Kidney tubule cell (primary cell): ENCODE results near the gene ALDH18A1.

Experiments
- DNase-seq: peaks from one replicate; pipeline ENCODE4 v3.0.0-alpha.2; 2018; ENCODE audit warnings: low spot score

Gene ALDH18A1

GRCh38 chr10:95579292-95579691 is 77.2 kb downstream of the ALDH18A1 start:
- DNase-seq: no peak

GRCh38 chr10:95578619-95579018 is 77.9 kb downstream of the ALDH18A1 start:
- no peak for DNase-seq

GRCh38 chr10:95574649-95575365 is 81.7 kb downstream of the ALDH18A1 start:
- no peak for DNase-seq

- DNase-seq: peak; percentile 9
Measured at GRCh38 chr10:95573964-95574604, 82.4 kb downstream of the ALDH18A1 start.

GRCh38 chr10:95573527-95573926 is 83.0 kb downstream of the ALDH18A1 start:
- DNase-seq: no peak

GRCh38 chr10:95572131-95572820 is 84.2 kb downstream of the ALDH18A1 start:
- no peak for DNase-seq

- DNase-seq: no peak
Measured at GRCh38 chr10:95571390-95571789, 85.1 kb downstream of the ALDH18A1 start.

GRCh38 chr10:95569368-95569767 is 87.1 kb downstream of the ALDH18A1 start:
- no peak for DNase-seq

GRCh38 chr10:95567903-95568630 is 88.4 kb downstream of the ALDH18A1 start:
- peak; percentile 65 for DNase-seq

- DNase-seq: no peak
Measured at GRCh38 chr10:95566136-95566535, 90.4 kb downstream of the ALDH18A1 start.

GRCh38 chr10:95565336-95565735 is 91.2 kb downstream of the ALDH18A1 start:
- no peak for DNase-seq

- no peak for DNase-seq
Measured at GRCh38 chr10:95564291-95564690, 92.2 kb downstream of the ALDH18A1 start.

GRCh38 chr10:95562341-95562965 is 94.1 kb downstream of the ALDH18A1 start:
- no peak for DNase-seq

- no peak for DNase-seq
Measured at GRCh38 chr10:95561864-95562177, 94.7 kb downstream of the ALDH18A1 start.

GRCh38 chr10:95561177-95561863 is 95.2 kb downstream of the ALDH18A1 start, which contains the start of gene SORBS1:
Gene SORBS1, minus strand, starts transcription at chr10:95561371. Its CDS starts 120,236 bp downstream, at chr10:95441135.
- peak; percentile 97 for DNase-seq

- peak; percentile 43 for DNase-seq
Measured at GRCh38 chr10:95560278-95561176, 96.0 kb downstream of the ALDH18A1 start.

- DNase-seq: no peak
Measured at GRCh38 chr10:95559896-95560277, 96.6 kb downstream of the ALDH18A1 start.

- DNase-seq: no peak
Measured at GRCh38 chr10:95559471-95559870, 97.0 kb downstream of the ALDH18A1 start.

GRCh38 chr10:95558593-95559320 is 97.8 kb downstream of the ALDH18A1 start:
- DNase-seq: no peak
